HepG2 (cell line): Measurements from ENCODE around the gene PTCH1. TPM values are rescaled to one million over a fixed set of nuclear protein-coding genes. Genes with fewer than 3 reads are reported as not detected.

ENCODE experiments used
- ATAC-seq: fragments of 200-7000 bp; cut with Tn5 transposase; 3 replicates; pipeline ENCODE4 v1.9.1; 2020; ENCODE audit warnings: mild to moderate bottlenecking, moderate library complexity
- BruUV-seq: library from RNA; stranded (reverse); fragments of 400-500 nt; replicated peaks from 2 replicates; lab custom pipeline; 2021; lab: Mats Ljungman, UMichigan
- CTCF ChIA-PET: fragments of 300-600 bp; formaldehyde crosslinking; extraction: SDS; loops from one replicate; lab custom pipeline; 2021; ENCODE audit warnings: low total read pairs, inconsistent platforms, low intra/inter-chr PET ratio; lab: Yijun Ruan, JAX
- POLR2A ChIA-PET: fragments of 350-600 bp; sonication (Branson Sonifier 250); formaldehyde crosslinking; loops from one replicate; lab custom pipeline; 2020; ENCODE audit warnings: antibody characterized with exemption, inconsistent platforms; lab: Yijun Ruan, JAX
- DNase-seq: peaks from one replicate; pipeline ENCODE4 v3.0.0-alpha.2; 2015; ENCODE audit warnings: low spot score
- FAIRE-seq: peaks from 3 replicates; lab custom pipeline; 2011; peaks lifted over from hg19 to GRCh38; lab: Jason Lieb, UNC
- H2AFZ ChIP-seq: one replicate; pipeline ENCODE4 v1.6.1; 2011; ENCODE audit warnings: low read length, inconsistent platforms
- H3K27ac ChIP-seq: fragments of 300-600 bp; 3 replicates; pipeline ENCODE4 v1.8.0; 2011; ENCODE audit warnings: mixed run types, mild to moderate bottlenecking, mixed read lengths, low read length, inconsistent platforms; ENCODE audit not compliant: insufficient read depth; ENCODE audit errors: extremely low read length
- H3K27me3 ChIP-seq, 2 experiments: fragments of 200-600 bp in 1 of 2; 2 replicates in 1 of 2; 3 replicates in 1 of 2; pipeline versions ENCODE4 v1.6.0 to v1.8.0; 2011; ENCODE audit warnings: low read length in 2 of 2, mild to moderate bottlenecking in 2 of 2, moderate library complexity in 2 of 2, inconsistent platforms in 1 of 2; ENCODE audit not compliant: insufficient read depth in 2 of 2, control insufficient read depth in 1 of 2
- H3K36me3 ChIP-seq, 2 experiments: fragments of 200-600 bp in 1 of 2; replicated peaks in 1 of 2; 2 replicates in 1 of 2; 3 replicates in 1 of 2; pipeline versions ENCODE4 v1.5.1 to v1.8.0; 2011; ENCODE audit warnings: low read length in 2 of 2, inconsistent platforms in 1 of 2; ENCODE audit not compliant: insufficient read depth in 2 of 2, control insufficient read depth in 1 of 2
- H3K4me1 ChIP-seq: 2 replicates; pipeline ENCODE4 v1.5.1; 2012; ENCODE audit warnings: low read length, inconsistent platforms; ENCODE audit not compliant: insufficient read depth
- H3K4me2 ChIP-seq: 2 replicates; pipeline ENCODE4 v1.6.0; 2011; ENCODE audit warnings: low read depth, low read length, inconsistent platforms
- H3K4me3 ChIP-seq, 3 experiments: fragments of 200-600 bp in 1 of 3; sonication (generic), shearing (Covaris generic) in 1 of 3; replicated peaks in 1 of 3; 2 replicates each; pipeline ENCODE4 v1.5.1; 2011 to 2016; ENCODE audit warnings: low read length in 3 of 3, inconsistent platforms in 2 of 3, low read depth in 2 of 3, mild to moderate bottlenecking in 2 of 3, control low read depth in 1 of 3, mixed read lengths in 1 of 3; ENCODE audit not compliant: insufficient read depth in 1 of 3
- H3K79me2 ChIP-seq: one replicate; pipeline ENCODE4 v1.6.1; 2011; ENCODE audit warnings: low read length, inconsistent platforms; ENCODE audit not compliant: insufficient read depth
- H3K9ac ChIP-seq: 2 replicates; pipeline ENCODE4 v1.6.0; 2011; ENCODE audit warnings: mild to moderate bottlenecking, low read depth, low read length, inconsistent platforms; ENCODE audit not compliant: insufficient read depth
- H3K9me3 ChIP-seq: 2 replicates; pipeline ENCODE4 v1.5.1; 2012; ENCODE audit warnings: mild to moderate bottlenecking, low read length
- H4K20me1 ChIP-seq: 2 replicates; pipeline ENCODE4 v1.6.0; 2011; ENCODE audit warnings: inconsistent platforms, mild to moderate bottlenecking, low read length, moderate library complexity; ENCODE audit not compliant: insufficient read depth
- BCL6 ChIP-seq: IDR thresholded peaks from 2 replicates; pipeline ENCODE4 v1.6.1; 2016; ENCODE audit warnings: missing genetic modification reagents, missing compliant biosample characterization
- ESRRA ChIP-seq: sonication (generic); formaldehyde crosslinking; IDR thresholded peaks from 2 replicates; pipeline ENCODE4 v1.5.1; 2020; ENCODE audit warnings: mild to moderate bottlenecking, low read depth, missing genetic modification reagents
- NCOA2 ChIP-seq: sonication (generic); formaldehyde crosslinking; IDR thresholded peaks from 2 replicates; pipeline ENCODE4 v1.8.0; 2022; ENCODE audit warnings: inconsistent platforms
- NFATC3 ChIP-seq: sonication (generic); formaldehyde crosslinking; IDR thresholded peaks from 2 replicates; pipeline ENCODE4 v1.5.1; 2020; ENCODE audit warnings: mild to moderate bottlenecking, missing genetic modification reagents
- RNF2 ChIP-seq: fragments of 450-650 bp; conservative IDR thresholded peaks from 2 replicates; pipeline ENCODE4 v1.6.1; 2016; ENCODE audit warnings: low read depth
- RORA ChIP-seq: sonication (generic); formaldehyde crosslinking; IDR thresholded peaks from 2 replicates; pipeline ENCODE4 v1.5.0; 2020; ENCODE audit warnings: mild to moderate bottlenecking, missing genetic modification reagents, moderate library complexity
- SIN3A ChIP-seq: IDR thresholded peaks from 2 replicates; pipeline ENCODE4 v1.6.1; 2011; ENCODE audit warnings: low read depth, mild to moderate bottlenecking, control low read depth, low read length, borderline replicate concordance
- ZNF343 ChIP-seq: sonication (generic); formaldehyde crosslinking; IDR thresholded peaks from 2 replicates; pipeline ENCODE4 v1.4.0; 2020; ENCODE audit warnings: mild to moderate bottlenecking, missing genetic modification reagents
- ZNF431 ChIP-seq: sonication (generic); formaldehyde crosslinking; IDR thresholded peaks from 2 replicates; pipeline ENCODE4 v1.9.0; 2022; ENCODE audit warnings: missing genetic modification reagents, low read depth, mild to moderate bottlenecking, borderline replicate concordance
- ZNF615 ChIP-seq: sonication (generic); formaldehyde crosslinking; IDR thresholded peaks from 2 replicates; pipeline ENCODE4 v1.5.0; 2020; ENCODE audit warnings: mild to moderate bottlenecking, missing genetic modification reagents, borderline replicate concordance
- ZNF703 ChIP-seq: sonication (generic); formaldehyde crosslinking; IDR thresholded peaks from 2 replicates; pipeline ENCODE4 v1.5.1; 2020; ENCODE audit warnings: missing genetic modification reagents, mild to moderate bottlenecking, moderate library complexity, borderline replicate concordance
- ZNF772 ChIP-seq: sonication (generic); formaldehyde crosslinking; IDR thresholded peaks from 2 replicates; pipeline ENCODE4 v1.5.0; 2020; ENCODE audit warnings: mild to moderate bottlenecking, missing genetic modification reagents
- ZNF83 ChIP-seq: sonication (generic); formaldehyde crosslinking; IDR thresholded peaks from 2 replicates; pipeline ENCODE4 v1.4.0; 2020; ENCODE audit warnings: missing genetic modification reagents, mild to moderate bottlenecking, borderline replicate concordance
- WGBS: methylation state at CpG from one replicate; pipeline ENCODE4 v1.1.6; 2017; ENCODE audit warnings: low lambda C conversion rate; 5-methylcytosine and 5-hydroxymethylcytosine counted together
- in situ Hi-C: cut with HindIII; loops from 2 replicates; pipeline ENCODE4 v1.10.0; 2017; ENCODE audit warnings: low pct_unique_long_range_greater_than_20kb; ENCODE audit not compliant: extremely low pct_ligation_motif_present
- intact Hi-C: fragments of 100-400 bp; cut with micrococcal nuclease; formaldehyde crosslinking; loops from one replicate; pipeline ENCODE4 v1.10.0; 2022; ENCODE audit not compliant: unreplicated experiment
- polyA plus RNA-seq, 8 experiments: library from polyadenylated mRNA; depleted of rRNA in 3 of 8; stranded (reverse) in 7 of 8; unstranded in 1 of 8; fragments of >200 nt; fragmentation: Illumina TruSeq in 4 of 8; extraction: Trizol in 4 of 8; gene quantifications; 2 replicates each; pipeline versions ENCODE4 v1.2.1 to v1.2.3, GENCODE V29; 2011 to 2016; ENCODE audit warnings: low read depth in 4 of 8, missing spikeins in 1 of 8, mixed read lengths in 1 of 8; ENCODE audit not compliant: insufficient read depth in 1 of 8
- total RNA-seq, 5 experiments: library from RNA; depleted of rRNA; stranded (reverse); fragments of >200 nt; fragmentation: Illumina TruSeq; extraction: Trizol; gene quantifications; 2 replicates each; pipeline ENCODE4 v1.2.3, GENCODE V29; 2016; ENCODE audit warnings: low read depth in 1 of 5
- TF ChIP-seq, protein P1 (sequence below): sonication (generic); formaldehyde crosslinking; IDR thresholded peaks from 2 replicates; pipeline ENCODE4 v1.4.0; 2020; ENCODE audit warnings: missing genetic modification reagents
- TF ChIP-seq, protein P2 (sequence below): sonication (generic); formaldehyde crosslinking; IDR thresholded peaks from 2 replicates; pipeline ENCODE4 v1.5.1; 2020; ENCODE audit warnings: mild to moderate bottlenecking, moderate library complexity, missing genetic modification reagents

PTCH1 gene
- total and polyA plus RNA-seq, 2 of the 13 experiments (the other 11 are each of a cell fraction or from before 2014, with no cell fraction given) = 2.8 to 3.9 TPM

DNA sequence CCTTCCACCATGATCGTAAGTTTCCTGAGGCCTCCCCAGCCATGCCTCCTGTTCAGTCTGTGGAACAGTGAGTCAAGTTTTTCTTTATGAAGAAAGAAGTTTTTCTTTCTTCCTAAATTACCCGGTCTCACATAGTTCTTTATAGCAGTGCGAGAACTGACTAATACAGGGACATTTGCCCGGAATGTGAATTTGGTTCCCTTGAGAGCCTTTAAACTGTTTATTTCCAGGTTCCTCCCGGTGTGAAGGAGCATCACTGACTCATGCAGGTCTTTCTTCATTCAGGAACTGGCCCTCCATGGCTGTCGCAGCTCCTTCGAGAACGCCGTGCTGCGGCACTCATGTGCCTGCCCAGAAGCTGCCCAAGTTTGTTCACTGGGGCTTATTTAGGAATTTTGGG lies 87.7 kb downstream of the PTCH1 start:
- intact Hi-C loops = no loop called here
- H3K4me2 ChIP-seq = no peak overlapping the region
- BruUV-seq = no TSS peak
- ChIA-PET CTCF (no interaction called here), POLR2A (no interaction called here)
- peaks cover 28% of the 10 kb centered on the region for H3K4me1 ChIP-seq
- H3K27me3 ChIP-seq = no peaks in the 10 kb centered on the region; a peak in 1 of 5 replicates
- H3K4me3 ChIP-seq = no peak overlapping the region
- no peak for ATAC-seq
- in situ Hi-C loops = no loop called here
- WGBS = 78% methylated on average over 10 of the region's 10 CpGs
- FAIRE-seq = no peak
- H2AFZ ChIP-seq = no peak overlapping the region
- DNase-seq = no peak
- no peak overlapping the region for H3K27ac ChIP-seq
- H3K9me3 ChIP-seq = peaks cover 9% of the 10 kb centered on the region
- H3K36me3 ChIP-seq = no peaks in the 10 kb centered on the region
- H3K9ac ChIP-seq = no peak overlapping the region
- no peaks in the 10 kb centered on the region for H3K79me2 ChIP-seq
- no peaks in the 10 kb centered on the region for H4K20me1 ChIP-seq
- TF ChIP-seq RNF2 (no peak), BCL6 (CRISPR knock-in tag) (no peak), ZNF772 (no peak), ZNF431 (CRISPR knock-in tag) (no peak), ZNF343 (CRISPR knock-in tag) (no peak), ZNF83 (no peak)

DNA sequence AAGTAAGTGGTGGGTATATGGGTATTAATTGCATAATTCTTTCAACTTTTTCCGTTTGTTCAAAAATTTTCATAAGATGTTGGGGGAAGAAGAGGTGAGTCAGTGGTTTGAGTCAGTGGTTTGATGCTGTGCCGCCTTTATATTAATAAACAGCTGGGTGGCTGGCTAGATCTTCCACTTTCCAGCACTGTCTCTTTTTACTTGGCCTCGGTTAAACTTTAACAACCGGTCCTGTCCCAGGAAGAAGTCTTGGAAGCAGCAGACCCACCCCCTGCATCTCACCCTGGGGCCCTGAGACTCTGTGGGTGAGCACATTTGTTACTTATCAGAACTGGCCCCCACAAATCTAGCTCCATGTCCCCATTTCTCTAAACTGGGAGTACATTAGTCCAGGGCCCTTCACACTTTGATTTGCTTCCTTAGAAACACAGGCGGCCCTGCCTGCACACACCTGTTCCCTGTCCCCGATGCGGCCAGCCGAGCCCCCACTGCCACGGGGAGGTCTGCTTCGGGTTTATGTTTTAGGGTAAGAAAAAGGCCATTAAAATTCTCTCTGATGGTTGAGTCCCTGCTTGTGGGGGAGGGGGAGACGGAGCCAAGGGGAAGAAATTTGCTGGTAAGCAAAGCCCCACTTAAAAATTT lies 90.7 kb downstream of the PTCH1 start:
- Histone ChIP-seq H3K27ac (peak overlapping the region; percentile 85), H3K4me2 (peak overlapping the region; percentile 84), H3K4me1 (peaks cover 25% of the 10 kb centered on the region), H3K9ac (peak overlapping the region; percentile 78), H3K79me2 (no peaks in the 10 kb centered on the region), H4K20me1 (no peaks in the 10 kb centered on the region), H3K9me3 (peaks cover 31% of the 10 kb centered on the region), H3K4me3 (peak overlapping the region; percentile 67 to 89 (median 75)), H2AFZ (peak overlapping the region; percentile 38), H3K36me3 (peaks cover 0 to 7% of the 10 kb centered on the region in 2 experiments; a peak in 1 of 5 replicates), H3K27me3 (no peaks in the 10 kb centered on the region; a peak in 1 of 5 replicates)
- DNase-seq (peak; percentile 21), FAIRE-seq (peak; percentile 37), ATAC-seq (peak; percentile 67)
- BruUV-seq = TSS peak; percentile 90
- intact Hi-C loops = loop anchor here (1.0 kb wide), 1 partner anchor 449 kb away; the partner anchor contains the start of gene ERCC6L2
- in situ Hi-C loops = no loop called here
- CTCF ChIA-PET = no interaction called here
- POLR2A ChIA-PET = interaction anchor here (0.7 kb wide), 1 partner anchor 81 kb away, joined by 3 read pairs; no protein-coding TSS in a partner anchor
- WGBS = 5% methylated on average over 11 of the region's 11 CpGs
- 0 out of 2 replicates have a peak, but pooled peaks have one; percentile 32 for TF ChIP-seq ZNF615
- 0 out of 2 replicates have a peak, but pooled peaks have one; percentile 11 for TF ChIP-seq ESRRA (CRISPR knock-in tag)
- TF ChIP-seq NFATC3 (CRISPR knock-in tag) = no peak
- TF ChIP-seq, protein P1, sequence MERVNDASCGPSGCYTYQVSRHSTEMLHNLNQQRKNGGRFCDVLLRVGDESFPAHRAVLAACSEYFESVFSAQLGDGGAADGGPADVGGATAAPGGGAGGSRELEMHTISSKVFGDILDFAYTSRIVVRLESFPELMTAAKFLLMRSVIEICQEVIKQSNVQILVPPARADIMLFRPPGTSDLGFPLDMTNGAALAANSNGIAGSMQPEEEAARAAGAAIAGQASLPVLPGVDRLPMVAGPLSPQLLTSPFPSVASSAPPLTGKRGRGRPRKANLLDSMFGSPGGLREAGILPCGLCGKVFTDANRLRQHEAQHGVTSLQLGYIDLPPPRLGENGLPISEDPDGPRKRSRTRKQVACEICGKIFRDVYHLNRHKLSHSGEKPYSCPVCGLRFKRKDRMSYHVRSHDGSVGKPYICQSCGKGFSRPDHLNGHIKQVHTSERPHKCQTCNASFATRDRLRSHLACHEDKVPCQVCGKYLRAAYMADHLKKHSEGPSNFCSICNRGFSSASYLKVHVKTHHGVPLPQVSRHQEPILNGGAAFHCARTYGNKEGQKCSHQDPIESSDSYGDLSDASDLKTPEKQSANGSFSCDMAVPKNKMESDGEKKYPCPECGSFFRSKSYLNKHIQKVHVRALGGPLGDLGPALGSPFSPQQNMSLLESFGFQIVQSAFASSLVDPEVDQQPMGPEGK (CRISPR knock-in tag) = peak; percentile 50; the same call in 1 of the 2 replicates
- TF ChIP-seq, protein P2, sequence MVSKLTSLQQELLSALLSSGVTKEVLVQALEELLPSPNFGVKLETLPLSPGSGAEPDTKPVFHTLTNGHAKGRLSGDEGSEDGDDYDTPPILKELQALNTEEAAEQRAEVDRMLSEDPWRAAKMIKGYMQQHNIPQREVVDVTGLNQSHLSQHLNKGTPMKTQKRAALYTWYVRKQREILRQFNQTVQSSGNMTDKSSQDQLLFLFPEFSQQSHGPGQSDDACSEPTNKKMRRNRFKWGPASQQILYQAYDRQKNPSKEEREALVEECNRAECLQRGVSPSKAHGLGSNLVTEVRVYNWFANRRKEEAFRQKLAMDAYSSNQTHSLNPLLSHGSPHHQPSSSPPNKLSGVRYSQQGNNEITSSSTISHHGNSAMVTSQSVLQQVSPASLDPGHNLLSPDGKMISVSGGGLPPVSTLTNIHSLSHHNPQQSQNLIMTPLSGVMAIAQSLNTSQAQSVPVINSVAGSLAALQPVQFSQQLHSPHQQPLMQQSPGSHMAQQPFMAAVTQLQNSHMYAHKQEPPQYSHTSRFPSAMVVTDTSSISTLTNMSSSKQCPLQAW (CRISPR knock-in tag) = 0 out of 2 replicates have a peak, but pooled peaks have one; percentile 12
- no peak for TF ChIP-seq ZNF703 (CRISPR knock-in tag)
- peak; percentile 47; the same call in 1 of the 2 replicates for TF ChIP-seq SIN3A
- TF ChIP-seq RORA = 0 out of 2 replicates have a peak, but pooled peaks have one; percentile 10
- TF ChIP-seq NCOA2 (CRISPR knock-in tag) = no peak; the same call in 1 of the 2 replicates
